HCT116 (cell line): ENCODE results near the gene ZNF318. TPM values are rescaled to one million over a fixed set of nuclear protein-coding genes. Genes with fewer than 3 reads are reported as not detected.

Experiments used
- ATAC-seq: fragments of 200-7000 bp; cut with Tn5 transposase; 2 replicates; pipeline ENCODE4 v1.9.1; 2020; ENCODE audit warnings: mild to moderate bottlenecking, moderate library complexity
- BruUV-seq: library from RNA; stranded (reverse); fragments of 400-500 nt; replicated peaks from 2 replicates; lab custom pipeline; 2021; lab: Mats Ljungman, UMichigan
- CTCF ChIA-PET: fragments of 300-600 bp; sonication (Branson Sonifier 250); formaldehyde crosslinking; loops from one replicate; lab custom pipeline; 2021; ENCODE audit warnings: antibody characterized with exemption; lab: Charles Lee
- POLR2A ChIA-PET: fragments of 300-600, 350-600 bp; sonication (Branson Sonifier 250); formaldehyde crosslinking; loops from one replicate; lab custom pipeline; 2021; ENCODE audit warnings: antibody characterized with exemption; lab: Charles Lee
- RAD21 ChIA-PET, 2 experiments: fragments of 300-600 bp; sonication (Branson Sonifier 250); formaldehyde crosslinking; loops; one replicate each; lab custom pipeline; 2023; ENCODE audit warnings: low total read pairs in 2 of 2; ENCODE audit not compliant: uncharacterized antibody in 2 of 2, unreplicated experiment in 2 of 2, low non-redundant PET in 1 of 2; lab: Charles Lee
- DNase-seq: peaks from one replicate; pipeline ENCODE4 v3.0.0-alpha.2; 2010; ENCODE audit warnings: low read depth, low spot score
- H2AFZ ChIP-seq: fragments of 200-600 bp; shearing (Covaris generic), sonication (generic); 2 replicates; pipeline ENCODE4 v1.6.1; 2017; ENCODE audit warnings: low read depth, mixed run types, mixed read lengths, antibody characterized with exemption, low read length; ENCODE audit not compliant: poor library complexity, severe bottlenecking
- H3K27ac ChIP-seq: 2 replicates; pipeline ENCODE4 v1.5.1; 2012; ENCODE audit warnings: low read depth, low read length
- H3K27me3 ChIP-seq: fragments of 200-600 bp; sonication (generic); 2 replicates; pipeline ENCODE4 v1.6.1; 2016; ENCODE audit warnings: mixed run types, low read length, mixed read lengths; ENCODE audit not compliant: insufficient read depth
- H3K36me3 ChIP-seq, 2 experiments: fragments of 200-500 bp in 1 of 2; fragments of 200-600 bp in 1 of 2; sonication (Bioruptor generic) in 1 of 2; sonication (generic) in 1 of 2; 2 replicates each; pipeline versions ENCODE4 v1.5.1 to v1.6.1; 2014 to 2016; ENCODE audit warnings: low read length in 2 of 2, inconsistent platforms in 1 of 2, mixed read lengths in 1 of 2, mixed run types in 1 of 2; ENCODE audit not compliant: insufficient read depth in 2 of 2, control insufficient read depth in 1 of 2
- H3K4me1 ChIP-seq, 2 experiments: fragments of 200-600 bp in 1 of 2; sonication (generic) in 1 of 2; 2 replicates each; pipeline versions ENCODE4 v1.5.1 to v1.6.1; 2012 to 2017; ENCODE audit warnings: low read length in 2 of 2, inconsistent platforms in 1 of 2, mild to moderate bottlenecking in 1 of 2, mixed read lengths in 1 of 2, mixed run types in 1 of 2, moderate library complexity in 1 of 2; ENCODE audit not compliant: insufficient read depth in 2 of 2, control insufficient read depth in 1 of 2
- H3K4me2 ChIP-seq: fragments of 200-600 bp; sonication (generic); 2 replicates; pipeline ENCODE4 v1.6.1; 2017; ENCODE audit warnings: mixed run types, low read length, mixed read lengths
- H3K4me3 ChIP-seq, 2 experiments: fragments of 200-600 bp in 1 of 2; sonication (generic) in 1 of 2; replicated peaks in 1 of 2; 2 replicates each; pipeline ENCODE4 v1.5.1; 2011 to 2016; ENCODE audit warnings: low read length in 2 of 2, control low read depth in 1 of 2, low read depth in 1 of 2, mild to moderate bottlenecking in 1 of 2, mixed read lengths in 1 of 2, mixed run types in 1 of 2
- H3K79me2 ChIP-seq: fragments of 200-600 bp; sonication (generic); 2 replicates; pipeline ENCODE4 v1.6.1; 2017; ENCODE audit warnings: mild to moderate bottlenecking, mixed run types, low read length, moderate library complexity, mixed read lengths; ENCODE audit not compliant: insufficient read depth
- H3K9ac ChIP-seq: fragments of 200-600 bp; sonication (generic); 2 replicates; pipeline ENCODE4 v1.6.1; 2016; ENCODE audit warnings: low read length, mixed read lengths
- H3K9me2 ChIP-seq: fragments of 200-600 bp; sonication (generic), shearing (Covaris generic); 2 replicates; pipeline ENCODE4 v1.6.1; 2017; ENCODE audit warnings: mixed run types, mild to moderate bottlenecking, moderate library complexity; ENCODE audit not compliant: insufficient read depth
- H3K9me3 ChIP-seq, 2 experiments: fragments of 200-500 bp in 1 of 2; fragments of 200-600 bp in 1 of 2; sonication (Bioruptor generic) in 1 of 2; sonication (generic) in 1 of 2; 2 replicates each; pipeline ENCODE4 v1.6.1; 2014 to 2017; ENCODE audit warnings: low read length in 2 of 2, mixed read lengths in 2 of 2, inconsistent platforms in 1 of 2, low read depth in 1 of 2, mild to moderate bottlenecking in 1 of 2, mixed run types in 1 of 2, moderate library complexity in 1 of 2; ENCODE audit not compliant: control insufficient read depth in 1 of 2, insufficient read depth in 1 of 2
- H4K20me1 ChIP-seq: fragments of 200-600 bp; sonication (generic), shearing (Covaris generic); 2 replicates; pipeline ENCODE4 v1.6.1; 2017; ENCODE audit warnings: mixed run types, mild to moderate bottlenecking, moderate library complexity; ENCODE audit not compliant: insufficient read depth
- ATF3 ChIP-seq: IDR thresholded peaks from 2 replicates; pipeline ENCODE4 v1.6.1; 2012
- CEBPB ChIP-seq: IDR thresholded peaks from 2 replicates; pipeline ENCODE4 v1.6.1; 2012; ENCODE audit warnings: low read depth
- EGR1 ChIP-seq: IDR thresholded peaks from 2 replicates; pipeline ENCODE4 v1.6.1; 2012; ENCODE audit warnings: low read depth
- ELF1 ChIP-seq: IDR thresholded peaks from 2 replicates; pipeline ENCODE4 v1.6.1; 2012; ENCODE audit warnings: low read depth, borderline replicate concordance
- EZH2 ChIP-seq: fragments of 200-600 bp; sonication (generic); IDR thresholded peaks from 2 replicates; pipeline ENCODE4 v1.6.1; 2017; ENCODE audit warnings: antibody characterized with exemption, mixed run types
- FOSL1 ChIP-seq: IDR thresholded peaks from 2 replicates; pipeline ENCODE4 v1.6.1; 2012; ENCODE audit warnings: low read depth
- RAD21 ChIP-seq: IDR thresholded peaks from 2 replicates; pipeline ENCODE4 v1.6.1; 2012; ENCODE audit warnings: low read depth, mild to moderate bottlenecking
- REST ChIP-seq: IDR thresholded peaks from 2 replicates; pipeline ENCODE4 v1.6.1; 2012; ENCODE audit warnings: low read depth
- YY1 ChIP-seq: IDR thresholded peaks from 2 replicates; pipeline ENCODE4 v1.6.1; 2011; ENCODE audit warnings: low read length, low read depth, moderate library complexity, mild to moderate bottlenecking; ENCODE audit not compliant: insufficient replicate concordance; ENCODE audit errors: extremely low read depth
- intact Hi-C: fragments of 100-400 bp; cut with micrococcal nuclease; formaldehyde crosslinking; loops from 2 replicates; pipeline ENCODE4 v1.10.0; 2022
- total RNA-seq: library from RNA; stranded (reverse); gene quantifications from one replicate; pipeline ENCODE4 v1.2.1, GENCODE V29; 2021; ENCODE audit not compliant: unreplicated experiment

Gene ZNF318
- total RNA-seq, 1 experiment from 2014 or later, result 15.2 TPM

GRCh38 chr6:43286456-43286979 is 82.9 kb downstream of the ZNF318 start:
- no peaks in the 10 kb centered on the region for H3K27me3 ChIP-seq
- no peak overlapping the region for H3K4me2 ChIP-seq
- H3K4me3 ChIP-seq, result no peak overlapping the region
- CTCF ChIA-PET, result interaction anchor here (1.6 kb wide), 1 partner anchor 12 kb away, joined by 3 read pairs; the partner anchor contains the start of gene SLC22A7
- H3K9ac ChIP-seq, result no peak overlapping the region
- no peak for DNase-seq
- no peaks in the 10 kb centered on the region for H3K79me2 ChIP-seq
- H3K27ac ChIP-seq, result no peak overlapping the region
- RAD21 ChIA-PET, result interaction anchor here in 1 of 2 experiments (1.0 kb wide), 1 partner anchor 57 kb away, joined by 3 read pairs; the partner anchor contains the start of gene DNPH1
- no TSS peak for BruUV-seq
- POLR2A ChIA-PET, result no interaction called here
- no peaks in the 10 kb centered on the region for H4K20me1 ChIP-seq
- H3K9me2 ChIP-seq, result no peaks in the 10 kb centered on the region
- H3K4me1 ChIP-seq, result no peaks in the 10 kb centered on the region
- H3K36me3 ChIP-seq, result no peaks in the 10 kb centered on the region
- H2AFZ ChIP-seq, result no peak overlapping the region
- no peak for ATAC-seq
- TF ChIP-seq ELF1 (no peak), RAD21 (no peak), REST (no peak), EGR1 (no peak), FOSL1 (no peak), EZH2 (no peak), CEBPB (no peak), ATF3 (no peak), YY1 (no peak)
- TF ChIP-seq, all 23 proteins: peak for 0
- intact Hi-C loops, result no loop called here
- H3K9me3 ChIP-seq, result no peaks in the 10 kb centered on the region

Other genes starting within 250 kb of the ZNF318 start
- gene SRF, start 198.4 kb downstream of the ZNF318 start, total RNA-seq, result 28.1 TPM
- 36.5 TPM for gene CUL9, start 187.5 kb downstream of the ZNF318 start, total RNA-seq
- 117 TPM for gene DNPH1, start 140.2 kb downstream of the ZNF318 start, total RNA-seq
- not detected for gene TTBK1, start 126.2 kb downstream of the ZNF318 start, total RNA-seq
- gene SLC22A7, start 71.4 kb downstream of the ZNF318 start, total RNA-seq, result not detected
- not detected for gene CRIP3, start 60.8 kb downstream of the ZNF318 start, total RNA-seq
- 29.9 TPM for gene ABCC10, start 57.9 kb upstream of the ZNF318 start, total RNA-seq
- gene DLK2, start 85.9 kb upstream of the ZNF318 start, total RNA-seq, result 1.6 TPM
- 45.2 TPM for gene TJAP1, start 107.9 kb upstream of the ZNF318 start, total RNA-seq
- gene LRRC73, start 140.7 kb upstream of the ZNF318 start, total RNA-seq, result 1.2 TPM
- 84.5 TPM for gene YIPF3, start 147.3 kb upstream of the ZNF318 start, total RNA-seq
- gene POLR1C, start 147.4 kb upstream of the ZNF318 start, total RNA-seq, result 84.6 TPM
- 77.4 TPM for gene XPO5, start 206.4 kb upstream of the ZNF318 start, total RNA-seq
- 20.6 TPM for gene POLH, start 206.5 kb upstream of the ZNF318 start, total RNA-seq